HG03064 (cell line): ENCODE measurements around the gene SLC46A1.

Experiments
- ATAC-seq: cut with Tn5 transposase; IDR thresholded peaks from one replicate; pipeline ENCODE4 v1.9.1; 2021; ENCODE audit warnings: low read depth; ENCODE audit not compliant: unreplicated experiment

The SLC46A1 gene

GRCh38 chr17:28363776-28364650 is 42.0 kb downstream of the SLC46A1 start:
- no peak for ATAC-seq

DNA sequence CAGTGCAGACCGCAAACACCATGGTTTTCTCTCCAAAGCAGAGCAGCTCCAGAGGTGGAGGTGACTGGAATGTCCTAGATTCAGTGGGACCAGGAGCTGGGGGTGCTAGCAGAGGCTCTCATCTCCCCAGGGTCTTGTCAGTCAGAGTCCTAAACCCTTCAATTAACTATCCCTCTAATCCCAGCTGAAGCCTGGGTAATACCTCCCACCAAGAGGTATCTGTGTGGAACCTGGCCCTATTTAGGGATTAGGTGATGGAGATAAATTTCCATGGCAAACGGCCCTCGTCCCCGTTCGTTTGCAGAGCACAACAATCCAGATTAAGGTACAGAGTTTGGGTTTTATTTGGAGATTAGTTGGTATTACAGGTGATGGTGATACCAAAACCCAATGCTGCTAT is 42.8 kb downstream of the SLC46A1 start:
- no peak for ATAC-seq

DNA sequence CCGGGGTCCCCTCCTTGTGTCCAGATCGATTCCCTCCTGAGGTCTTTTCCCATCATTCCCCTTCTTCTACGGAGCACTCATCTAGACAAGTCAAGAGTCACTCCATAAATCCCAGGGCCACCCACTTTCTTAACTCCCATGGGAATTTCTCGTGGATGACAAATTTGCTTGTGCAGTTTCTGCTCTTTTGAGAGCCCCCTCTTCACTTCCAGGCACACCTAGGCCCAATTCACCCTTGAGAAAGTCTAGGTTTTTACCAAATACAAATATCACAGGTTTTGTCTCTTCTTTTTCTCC is 48.2 kb downstream of the SLC46A1 start:
- no peak for ATAC-seq

DNA sequence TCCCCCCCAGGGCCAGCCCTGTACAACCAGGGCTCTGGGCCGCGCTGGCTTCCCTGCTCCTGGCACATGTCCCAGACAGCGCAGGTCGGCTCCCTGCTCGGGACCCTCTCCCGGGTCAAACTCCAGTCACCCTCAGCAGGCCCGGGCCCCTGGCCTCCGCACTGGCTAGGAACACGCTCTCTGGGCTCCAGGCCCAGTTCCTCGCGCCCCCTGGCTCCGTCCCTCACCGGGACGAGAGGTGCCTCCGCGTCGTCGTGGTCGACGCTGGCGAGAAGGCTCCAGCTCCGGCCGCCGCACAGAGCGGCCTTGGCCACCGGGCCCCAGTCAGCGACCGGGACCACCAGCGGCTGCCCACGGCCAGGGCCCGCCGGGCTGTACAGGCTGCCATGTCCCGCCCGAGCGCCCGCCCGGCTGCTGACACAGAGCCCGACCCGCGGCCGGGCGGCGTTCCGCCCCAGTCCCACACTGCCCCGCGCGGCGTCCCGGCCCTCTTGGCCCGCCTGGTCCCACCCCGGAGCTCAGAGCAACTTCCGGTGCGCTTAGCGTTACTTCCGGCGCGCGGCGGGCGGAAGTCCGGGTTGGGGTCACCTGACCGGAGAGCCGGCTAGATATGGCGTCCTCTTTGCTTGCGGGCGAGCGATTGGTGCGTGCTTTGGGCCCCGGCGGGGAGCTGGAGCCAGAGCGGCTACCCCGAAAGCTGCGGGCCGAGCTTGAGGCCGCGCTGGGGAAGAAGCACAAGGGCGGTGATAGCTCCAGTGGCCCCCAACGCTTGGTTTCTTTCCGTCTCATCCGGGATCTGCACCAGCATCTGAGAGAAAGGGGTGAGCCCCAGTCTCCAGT is 48.7 kb downstream of the SLC46A1 start, which contains the start of gene POLDIP2:
Gene POLDIP2 (minus strand): TSS at position 467 of the 840 bp plus-strand sequence. CDS start 79 bp downstream, at position 388.
- peak; percentile 92 for ATAC-seq

GRCh38 chr17:28350271-28350670 is 55.7 kb downstream of the SLC46A1 start:
- ATAC-seq = no peak

DNA sequence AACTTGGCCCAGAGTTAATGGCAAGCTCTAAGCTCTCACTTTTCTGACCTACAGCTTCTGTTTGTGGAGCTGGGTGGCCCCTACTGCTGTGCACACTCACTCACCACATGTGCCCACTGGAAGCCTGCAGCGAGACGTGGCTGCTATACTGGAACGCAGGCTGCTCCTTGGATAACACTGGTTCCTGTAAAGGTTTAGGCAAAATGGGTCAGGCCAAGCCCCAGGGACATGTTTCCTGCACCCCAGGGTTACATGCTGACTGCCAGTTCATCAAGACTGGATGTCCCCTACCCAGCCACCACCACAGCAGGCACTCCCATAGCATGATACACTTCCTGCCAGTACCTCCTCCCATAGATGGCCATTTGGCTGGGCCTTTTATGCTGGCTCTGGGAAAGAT is 57.0 kb downstream of the SLC46A1 start:
- no peak for ATAC-seq

GRCh38 chr17:28347261-28347891 is 58.6 kb downstream of the SLC46A1 start:
- ATAC-seq = no peak

GRCh38 chr17:28346746-28347246 is 59.2 kb downstream of the SLC46A1 start:
- no peak for ATAC-seq

DNA sequence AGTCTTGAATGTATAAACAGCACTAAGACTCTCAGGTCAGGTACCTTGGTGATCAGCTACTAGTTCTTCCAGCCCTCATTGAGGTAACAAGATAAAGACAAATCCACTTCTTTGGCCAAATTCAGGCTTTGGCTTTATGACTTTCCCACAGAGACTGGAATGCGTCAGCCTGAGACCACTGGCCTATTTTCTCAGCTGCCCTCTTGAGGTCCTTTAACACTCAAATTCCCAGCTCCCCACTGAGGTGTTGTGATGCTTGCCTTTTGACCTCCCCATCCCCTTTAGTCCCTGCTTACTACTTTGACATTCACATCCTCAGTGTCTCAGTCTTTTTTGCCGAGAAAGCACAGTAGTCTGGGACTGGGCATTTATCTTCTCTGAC is 59.8 kb downstream of the SLC46A1 start:
- no peak for ATAC-seq

- no peak for ATAC-seq
These were observed 60.4 kb downstream of the SLC46A1 start for GRCh38 chr17:28345419-28346198.
